Epithelial cell of prostate (primary cell): ENCODE measurements around the gene HENMT1.
A peak's percentile ranks its signal among the peaks of the same experiment; 100 is the strongest.
"Not testable (repeated sequence)": the region's sequence is repeated elsewhere in the genome, so short reads cannot be mapped to it uniquely, and the experiment has no call there.

Experiments
- DNase-seq: peaks from one replicate; pipeline ENCODE4 v3.0.0-alpha.2; 2011; ENCODE audit warnings: low read depth, low spot score
- H3K27ac ChIP-seq: fragments of 450-650 bp; 2 replicates; pipeline ENCODE4 v1.5.1; 2017; ENCODE audit warnings: mild to moderate bottlenecking

The HENMT1 gene

GRCh38 chr1:108661030-108661609, at the start of gene HENMT1:
Gene HENMT1 (minus strand): TSS chr1:108661093. CDS start chr1:108659884, 1,209 bp downstream.
- peak within 1 kb of the TSS; percentile 31 for H3K27ac ChIP-seq
- DNase-seq = no peak

GRCh38 chr1:108708691-108709660, 48.1 kb upstream of the HENMT1 start:
- no peak overlapping the region for H3K27ac ChIP-seq
- DNase-seq = no peak

DNA sequence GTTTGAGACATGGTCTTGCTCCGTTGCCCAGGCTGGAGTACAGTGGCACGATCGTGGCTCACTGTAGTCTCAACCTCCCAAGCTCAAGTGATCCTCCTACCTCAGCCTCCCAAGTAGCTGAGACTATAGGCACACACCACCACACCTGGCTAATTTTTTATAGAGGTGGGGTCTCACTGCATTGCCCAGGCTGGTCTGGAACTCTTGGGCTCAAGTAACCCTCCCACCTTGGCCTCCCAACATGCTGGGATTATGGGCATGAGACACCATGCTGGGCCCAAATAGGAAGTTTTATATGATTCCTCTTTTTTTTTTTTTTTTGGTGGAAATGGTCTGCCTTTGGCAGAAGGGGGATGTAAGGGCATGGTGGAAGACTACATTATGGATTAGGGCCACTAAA, 45.8 kb upstream of the HENMT1 start:
- H3K27ac ChIP-seq = no peak overlapping the region
- no peak for DNase-seq

- peak overlapping the region; percentile 69 for H3K27ac ChIP-seq
- DNase-seq = no peak
Measured at GRCh38 chr1:108704496-108704895, 43.6 kb upstream of the HENMT1 start.

- DNase-seq = no peak
- peak overlapping the region; percentile 69 for H3K27ac ChIP-seq
Measured at GRCh38 chr1:108703939-108704338, 43.0 kb upstream of the HENMT1 start.

DNA sequence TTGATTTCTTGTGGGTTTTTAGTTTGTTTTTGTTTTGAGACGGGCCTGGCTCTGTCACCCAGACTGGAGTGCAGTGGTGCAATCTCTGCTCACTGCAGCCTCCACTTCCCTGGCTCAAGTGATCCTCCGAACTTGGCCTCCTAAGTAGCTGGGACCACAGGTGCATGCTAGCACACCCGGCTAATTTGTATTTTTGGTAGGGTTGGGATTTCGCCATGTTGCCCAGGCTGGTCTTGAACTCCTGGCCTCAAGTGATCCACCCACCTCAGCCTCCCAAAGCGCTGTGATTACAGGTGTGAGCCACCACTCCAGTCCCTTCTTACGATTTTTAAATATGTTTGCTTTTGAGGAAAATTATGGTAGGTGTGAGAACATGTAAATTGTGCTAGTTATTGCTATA, 41.2 kb upstream of the HENMT1 start:
- not testable (repeated sequence) for H3K27ac ChIP-seq, DNase-seq

- DNase-seq = no peak
- H3K27ac ChIP-seq = no peak overlapping the region
Measured at GRCh38 chr1:108701176-108701849, 40.4 kb upstream of the HENMT1 start.

GRCh38 chr1:108699375-108700332, 38.8 kb upstream of the HENMT1 start:
- no peak for DNase-seq
- H3K27ac ChIP-seq = no peak overlapping the region

DNA sequence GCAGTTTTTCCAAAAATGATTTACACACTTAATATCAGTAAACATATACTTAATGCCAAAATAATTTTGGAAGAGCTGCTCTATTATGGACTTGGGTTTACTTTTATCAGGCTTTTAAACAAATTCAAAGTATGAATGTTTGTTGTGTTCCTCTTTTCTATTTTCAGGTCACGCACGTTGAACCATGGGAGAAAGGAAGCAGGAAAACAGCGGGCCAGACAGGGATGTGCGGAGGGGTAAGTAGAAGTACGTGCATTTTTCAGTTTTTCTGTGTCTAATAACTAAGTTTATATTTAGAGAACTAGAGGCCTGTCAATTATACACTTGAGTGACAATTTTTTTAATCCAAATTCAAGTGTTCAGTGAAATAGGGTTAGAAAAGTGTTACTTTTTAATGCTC, 34.6 kb upstream of the HENMT1 start:
- DNase-seq = no peak
- no peak overlapping the region for H3K27ac ChIP-seq

DNA sequence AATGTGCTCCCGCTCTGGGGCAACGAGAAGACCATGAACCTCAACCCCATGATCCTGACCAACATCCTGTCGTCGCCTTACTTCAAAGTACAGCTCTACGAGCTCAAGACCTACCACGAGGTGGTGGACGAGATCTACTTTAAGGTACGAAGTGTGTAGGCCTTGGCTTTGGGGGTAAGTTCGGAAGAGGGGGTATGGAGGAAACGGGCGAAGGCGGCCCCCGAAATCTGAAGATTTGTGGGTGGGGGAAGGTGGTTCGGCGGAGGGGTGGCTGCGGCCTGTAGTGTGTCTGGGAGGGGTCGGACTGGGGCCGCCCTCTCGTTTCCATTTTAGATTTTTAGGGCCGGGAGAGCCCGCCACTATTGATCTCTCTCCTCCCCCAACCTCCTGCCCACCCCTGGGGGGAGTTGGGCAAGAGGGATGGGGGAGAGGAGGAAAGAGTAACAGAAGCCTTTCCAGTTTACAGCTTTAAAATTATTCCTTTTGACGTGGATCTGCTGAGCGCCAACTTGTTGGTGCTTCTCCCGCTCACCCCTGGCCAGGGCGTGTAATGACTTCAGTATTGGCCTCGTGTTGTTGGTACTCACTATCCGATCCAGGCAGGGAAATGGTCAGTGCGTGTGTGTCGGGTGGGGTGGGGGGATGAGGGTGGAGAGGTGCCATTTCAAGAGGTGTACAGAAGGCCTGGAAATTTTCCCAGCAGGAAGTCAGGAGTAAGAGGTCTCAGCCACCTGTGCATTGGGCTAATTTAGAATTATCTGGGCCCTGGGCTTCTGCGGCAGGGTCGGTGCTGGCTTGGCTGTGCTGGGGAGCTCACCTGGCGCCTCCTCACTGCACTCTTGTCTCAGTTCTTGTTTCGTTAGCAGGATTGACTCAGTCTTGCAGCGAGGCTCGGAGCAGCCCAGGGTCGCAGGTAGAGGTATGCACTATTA, 32.1 kb upstream of the HENMT1 start:
- no peak for DNase-seq
- peak overlapping the region; percentile 91 for H3K27ac ChIP-seq

- peak; percentile 40 for DNase-seq
- peak within 1 kb of the TSS; percentile 91 for H3K27ac ChIP-seq
Measured at GRCh38 chr1:108691942-108692723, 31.2 kb upstream of the HENMT1 start, which contains the start of gene PRPF38B. Gene PRPF38B (plus strand): TSS chr1:108692310. CDS start chr1:108692592, 282 bp downstream.

GRCh38 chr1:108691128-108691941, 30.4 kb upstream of the HENMT1 start:
- peak overlapping the region; percentile 91 for H3K27ac ChIP-seq
- no peak for DNase-seq

- no peak for DNase-seq
- H3K27ac ChIP-seq = no peak overlapping the region
Measured at GRCh38 chr1:108686614-108687313, 25.9 kb upstream of the HENMT1 start.

- DNase-seq = no peak
Measured at GRCh38 chr1:108685529-108685928, 24.6 kb upstream of the HENMT1 start.

DNA sequence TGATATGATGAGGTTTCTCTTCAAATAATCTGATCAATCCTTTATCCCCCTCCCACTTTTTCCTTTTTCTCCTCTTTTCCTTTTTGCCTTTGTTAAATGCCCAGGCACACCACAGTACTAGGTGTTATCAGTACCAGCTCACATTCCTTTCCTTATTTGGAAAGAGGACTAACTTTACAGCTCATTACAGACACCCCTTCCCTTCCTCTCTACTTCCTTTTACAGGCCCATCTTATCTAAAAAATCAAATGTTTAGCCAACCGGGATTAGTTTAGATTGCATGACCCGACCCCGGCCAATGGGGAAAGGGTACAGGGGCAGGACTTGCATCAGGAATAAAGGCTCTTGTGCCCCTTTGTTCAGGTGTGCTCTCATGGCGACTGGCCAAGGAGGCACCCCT, 20.8 kb upstream of the HENMT1 start:
- not testable (repeated sequence) for H3K27ac ChIP-seq

More at GRCh38 chr1:108685529-108685928, 24.6 kb upstream of the HENMT1 start:
- no peak overlapping the region for H3K27ac ChIP-seq

GRCh38 chr1:108679586-108680213, 18.8 kb upstream of the HENMT1 start:
- DNase-seq = no peak
- H3K27ac ChIP-seq = no peak overlapping the region

More for the DNA sequence above, 20.8 kb upstream of the HENMT1 start:
- DNase-seq = not testable (repeated sequence)
